LNCAP (cell line): ENCODE data around the gene MYL7.

Experiments
- CTCF ChIP-seq: fragments of 450-650 bp; IDR thresholded peaks from 2 replicates; pipeline ENCODE4 v1.5.1; 2017; ENCODE audit warnings: mild to moderate bottlenecking

The MYL7 gene

GRCh38 chr7:44132039-44132438 lies 9.1 kb downstream of the MYL7 start:
- no peak for TF ChIP-seq CTCF

- TF ChIP-seq CTCF = no peak
Observed at GRCh38 chr7:44131173-44132029, 9.7 kb downstream of the MYL7 start.

- TF ChIP-seq CTCF = no peak
Observed at GRCh38 chr7:44128721-44129582, 12.2 kb downstream of the MYL7 start.

- no peak for TF ChIP-seq CTCF
Observed at GRCh38 chr7:44127161-44127560, 14.0 kb downstream of the MYL7 start.

GRCh38 chr7:44124822-44125202 lies 16.3 kb downstream of the MYL7 start:
- TF ChIP-seq CTCF = no peak

- no peak for TF ChIP-seq CTCF
Observed at GRCh38 chr7:44123190-44124003, 17.7 kb downstream of the MYL7 start, which contains the start of gene POLD2. Gene POLD2, minus strand, starts transcription at chr7:44123548. Its CDS starts 1,495 bp downstream, at chr7:44122053.

GRCh38 chr7:44122529-44122928 lies 18.6 kb downstream of the MYL7 start:
- no peak for TF ChIP-seq CTCF
